HG03442 (cell line): ENCODE measurements around the gene NDUFA13.

Experiments used
- ATAC-seq: cut with Tn5 transposase; IDR thresholded peaks from one replicate; pipeline ENCODE4 v1.9.1; 2021; ENCODE audit warnings: mild to moderate bottlenecking, moderate library complexity; ENCODE audit not compliant: unreplicated experiment

NDUFA13 gene

GRCh38 chr19:19544954-19545591, 29.0 kb downstream of the NDUFA13 start:
- no peak for ATAC-seq

GRCh38 chr19:19545707-19546106, 29.7 kb downstream of the NDUFA13 start:
- ATAC-seq = no peak

GRCh38 chr19:19546751-19547162, 30.7 kb downstream of the NDUFA13 start:
- no peak for ATAC-seq

GRCh38 chr19:19547674-19548336, 31.8 kb downstream of the NDUFA13 start:
- no peak for ATAC-seq

GRCh38 chr19:19548915-19549759, 33.1 kb downstream of the NDUFA13 start:
- ATAC-seq = no peak

- no peak for ATAC-seq
These were observed 33.9 kb downstream of the NDUFA13 start for GRCh38 chr19:19549804-19550464.

- no peak for ATAC-seq
These were observed 34.5 kb downstream of the NDUFA13 start for GRCh38 chr19:19550485-19550929.

GRCh38 chr19:19550972-19551852, 35.2 kb downstream of the NDUFA13 start:
- no peak for ATAC-seq

- ATAC-seq = no peak
These were observed 35.8 kb downstream of the NDUFA13 start for GRCh38 chr19:19551853-19552192.

- ATAC-seq = no peak
These were observed 36.8 kb downstream of the NDUFA13 start for GRCh38 chr19:19552798-19553197.

- ATAC-seq = no peak
These were observed 37.6 kb downstream of the NDUFA13 start for GRCh38 chr19:19553670-19554069.

- ATAC-seq = peak; percentile 50
These were observed 38.3 kb downstream of the NDUFA13 start for GRCh38 chr19:19554074-19555023.

GRCh38 chr19:19558055-19558454, 42.0 kb downstream of the NDUFA13 start:
- ATAC-seq = no peak

GRCh38 chr19:19558636-19559035, 42.6 kb downstream of the NDUFA13 start:
- no peak for ATAC-seq

- no peak for ATAC-seq
These were observed 43.9 kb downstream of the NDUFA13 start for GRCh38 chr19:19559931-19560330.

- no peak for ATAC-seq
These were observed 46.1 kb downstream of the NDUFA13 start for GRCh38 chr19:19561946-19562664.

- ATAC-seq = no peak
These were observed 46.8 kb downstream of the NDUFA13 start for GRCh38 chr19:19562665-19563347.

GRCh38 chr19:19563348-19563848, 47.4 kb downstream of the NDUFA13 start:
- ATAC-seq = no peak
